ENCODE measurements around the gene RAP1GAP.

RAP1GAP gene

DNA sequence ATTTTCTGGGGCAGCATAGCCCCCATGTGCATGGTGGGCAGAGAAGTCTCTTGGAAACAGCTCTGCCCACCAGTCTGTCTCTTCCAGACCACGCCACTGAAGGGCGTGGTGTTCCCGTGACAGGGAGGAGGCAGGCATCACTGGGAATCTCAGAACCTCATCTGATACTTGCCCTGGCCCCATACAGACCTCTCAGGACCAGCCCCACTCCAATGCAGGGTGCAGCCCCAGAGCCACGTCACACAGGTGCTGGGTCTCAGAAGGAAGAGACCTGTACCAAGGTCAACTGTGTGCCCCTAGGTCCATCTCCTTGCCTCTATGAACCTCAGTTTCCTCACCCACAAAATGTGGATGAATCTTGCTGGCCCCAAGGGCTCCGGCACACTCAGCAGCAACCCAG lies 7.3 kb downstream of the RAP1GAP start:
- DNase-seq: no peak

DNA sequence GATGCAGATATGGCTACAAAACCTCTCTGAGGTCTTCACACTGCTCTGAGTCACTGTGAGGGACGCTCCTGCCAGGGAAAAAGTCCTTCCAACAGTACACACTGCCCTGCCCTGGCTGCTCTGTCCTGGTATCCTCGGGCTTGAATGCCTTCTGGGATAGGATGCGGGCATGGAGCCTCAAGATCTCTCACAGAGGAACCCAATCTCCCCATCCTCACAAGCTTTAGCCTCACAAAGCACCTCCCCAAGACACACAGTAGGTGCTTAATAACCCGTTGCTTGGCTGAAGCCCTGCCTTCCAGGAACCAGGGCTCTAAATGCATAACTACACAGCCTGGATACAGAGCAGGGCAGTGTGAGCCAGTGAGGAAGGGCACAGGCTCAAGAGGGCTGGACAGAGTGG lies 9.2 kb downstream of the RAP1GAP start:
- DNase-seq: no peak

DNA sequence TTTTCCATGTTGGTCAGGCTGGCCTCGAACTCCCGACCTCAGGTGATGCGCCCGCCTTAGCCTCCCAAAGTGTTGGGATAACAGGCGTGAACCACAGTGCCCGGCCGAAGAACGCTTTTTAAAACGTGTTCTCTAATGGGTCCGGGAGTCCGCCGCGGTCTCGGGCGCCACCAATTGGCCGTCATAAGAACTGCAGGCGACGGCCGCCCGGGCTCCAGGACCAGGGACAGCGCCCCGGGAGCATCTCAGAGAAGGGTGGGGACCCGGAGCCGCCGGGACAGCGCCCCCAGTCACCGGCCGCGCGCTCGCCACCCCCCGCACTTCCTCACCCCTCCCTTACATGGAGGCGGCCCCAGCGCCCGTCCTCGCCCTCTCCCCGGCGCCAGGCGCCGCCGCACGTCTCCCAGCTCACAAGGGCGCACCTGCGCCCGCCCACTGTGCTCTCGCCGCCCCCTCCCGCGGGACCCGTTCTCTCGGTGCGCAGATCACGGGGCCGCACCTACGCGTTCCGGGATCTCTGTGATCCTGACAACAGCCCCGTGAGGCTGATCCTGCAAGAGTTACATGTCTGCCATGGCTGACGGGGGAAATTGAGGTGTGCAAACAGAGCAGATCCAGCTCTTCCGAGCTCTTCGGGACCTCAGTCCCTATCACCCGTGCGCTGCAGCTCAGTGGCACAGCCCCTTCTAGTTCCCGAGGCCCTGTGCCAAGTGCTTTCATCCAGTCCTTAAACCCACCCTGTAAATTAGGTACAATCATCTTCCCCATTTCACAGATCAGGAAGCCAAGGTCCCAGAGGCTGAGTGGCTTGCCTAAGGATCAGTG lies 9.8 kb downstream of the RAP1GAP start:
- peak; percentile 81 for DNase-seq

DNA sequence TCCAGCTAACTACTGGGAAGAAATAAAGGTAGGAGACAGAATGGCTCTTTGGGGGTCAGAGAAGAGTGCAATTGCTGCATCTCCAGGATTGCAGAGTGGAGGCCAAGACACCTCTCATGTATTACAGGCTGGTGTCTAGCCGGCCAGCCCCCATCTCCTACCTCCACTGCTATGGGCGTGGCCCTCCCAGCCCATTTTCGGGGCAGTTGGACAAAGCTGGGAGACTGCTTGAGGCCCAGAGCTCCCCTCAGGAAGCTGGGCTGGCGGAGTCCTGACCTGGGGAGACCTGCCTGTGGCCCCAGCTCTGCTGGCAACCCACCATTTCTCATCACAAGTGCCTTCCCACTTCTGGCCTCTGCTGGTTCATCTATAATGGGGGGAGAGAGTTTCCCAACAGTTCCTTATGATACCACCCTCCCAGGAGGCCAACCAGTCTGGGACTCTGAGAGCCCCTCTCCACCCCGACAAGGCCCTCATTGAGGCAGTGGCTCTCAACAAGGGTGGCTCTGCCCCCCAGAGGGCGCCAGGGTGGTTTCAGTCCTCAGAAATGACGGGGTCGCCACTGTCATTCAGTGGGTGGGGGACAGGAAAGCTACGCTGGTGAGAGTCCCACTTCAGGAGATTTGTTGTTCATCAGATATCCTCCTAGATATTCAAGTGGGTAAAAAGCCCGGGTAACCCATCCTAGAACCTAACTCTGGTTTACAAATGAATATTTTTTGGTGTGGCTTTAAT lies 11.5 kb downstream of the RAP1GAP start:
- DNase-seq: no peak

DNA sequence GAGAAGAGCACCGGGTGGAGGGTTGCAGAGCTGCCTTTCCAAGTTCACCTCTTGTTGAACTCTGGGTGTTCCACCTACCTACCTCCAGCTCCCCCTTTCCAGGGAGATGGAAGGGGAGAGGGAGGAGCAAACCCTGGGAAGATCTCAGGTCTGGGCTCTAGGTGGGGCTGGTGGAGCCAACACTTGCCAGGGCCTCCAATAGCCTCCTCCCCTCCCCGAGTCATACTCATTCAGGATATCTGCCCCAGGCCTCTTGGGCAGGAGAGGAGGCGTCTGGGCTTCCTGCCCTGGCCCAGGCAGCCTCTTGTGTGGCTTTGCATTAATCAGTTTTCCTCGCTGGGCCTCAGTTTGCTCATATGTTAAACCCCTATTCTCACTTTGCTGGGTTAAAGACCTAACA lies 13.4 kb downstream of the RAP1GAP start:
- no peak for DNase-seq

DNA sequence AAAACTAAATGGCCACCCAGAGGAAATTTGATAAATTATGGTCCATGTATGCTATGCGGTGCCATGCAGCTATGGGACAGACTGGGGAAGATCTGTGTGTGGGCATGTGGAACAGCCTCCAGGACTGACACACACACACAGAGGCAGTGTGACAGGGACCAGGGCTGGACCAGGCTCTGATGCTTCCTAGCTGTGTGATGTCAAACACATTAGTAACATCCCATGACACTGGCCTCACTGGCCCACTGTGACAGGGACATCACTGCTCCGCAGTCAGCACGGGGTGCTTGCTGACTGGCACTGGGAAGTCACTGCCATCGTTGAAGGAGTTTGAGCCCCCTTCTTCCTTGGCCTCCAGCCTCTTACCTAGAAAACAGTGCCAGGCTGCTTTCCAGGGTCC lies 13.9 kb downstream of the RAP1GAP start:
- DNase-seq: no peak

DNA sequence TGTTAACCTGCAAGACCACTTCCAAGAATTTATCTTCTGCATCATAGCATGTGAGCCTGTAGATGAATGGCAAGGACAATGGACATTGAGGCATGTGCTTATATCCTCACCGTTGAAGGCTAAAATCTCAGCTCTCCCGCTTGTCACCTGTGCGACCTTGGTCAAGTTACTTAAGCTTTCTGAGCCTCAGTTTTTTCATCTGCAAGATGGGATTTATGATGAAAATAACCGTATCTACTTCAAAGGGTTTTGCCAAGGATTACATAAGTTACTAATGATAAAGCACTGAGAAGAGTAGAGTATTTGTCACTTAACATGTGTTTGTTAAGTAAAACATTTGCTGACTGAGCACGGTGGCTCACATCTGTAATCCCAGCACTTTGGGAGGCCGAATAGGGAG lies 14.9 kb downstream of the RAP1GAP start:
- DNase-seq: no peak

DNA sequence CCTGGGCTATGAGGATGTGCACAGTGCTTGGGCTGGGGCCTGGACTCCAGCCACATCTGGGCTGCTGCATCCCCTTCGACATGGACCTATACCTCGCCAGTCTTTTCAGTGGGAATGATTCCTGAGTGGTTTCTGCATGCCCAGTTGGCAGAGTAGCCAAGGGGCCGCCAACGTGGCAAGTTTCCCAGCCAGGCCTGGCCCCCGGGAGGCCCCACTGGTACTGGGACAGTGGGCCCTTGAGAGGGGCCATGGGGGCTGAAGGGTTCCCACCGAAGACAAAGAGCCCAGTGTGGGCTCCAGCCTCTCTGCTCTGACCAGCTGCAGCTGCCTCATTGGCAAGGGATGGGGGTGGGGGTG lies 15.4 kb downstream of the RAP1GAP start:
- no peak for DNase-seq

DNA sequence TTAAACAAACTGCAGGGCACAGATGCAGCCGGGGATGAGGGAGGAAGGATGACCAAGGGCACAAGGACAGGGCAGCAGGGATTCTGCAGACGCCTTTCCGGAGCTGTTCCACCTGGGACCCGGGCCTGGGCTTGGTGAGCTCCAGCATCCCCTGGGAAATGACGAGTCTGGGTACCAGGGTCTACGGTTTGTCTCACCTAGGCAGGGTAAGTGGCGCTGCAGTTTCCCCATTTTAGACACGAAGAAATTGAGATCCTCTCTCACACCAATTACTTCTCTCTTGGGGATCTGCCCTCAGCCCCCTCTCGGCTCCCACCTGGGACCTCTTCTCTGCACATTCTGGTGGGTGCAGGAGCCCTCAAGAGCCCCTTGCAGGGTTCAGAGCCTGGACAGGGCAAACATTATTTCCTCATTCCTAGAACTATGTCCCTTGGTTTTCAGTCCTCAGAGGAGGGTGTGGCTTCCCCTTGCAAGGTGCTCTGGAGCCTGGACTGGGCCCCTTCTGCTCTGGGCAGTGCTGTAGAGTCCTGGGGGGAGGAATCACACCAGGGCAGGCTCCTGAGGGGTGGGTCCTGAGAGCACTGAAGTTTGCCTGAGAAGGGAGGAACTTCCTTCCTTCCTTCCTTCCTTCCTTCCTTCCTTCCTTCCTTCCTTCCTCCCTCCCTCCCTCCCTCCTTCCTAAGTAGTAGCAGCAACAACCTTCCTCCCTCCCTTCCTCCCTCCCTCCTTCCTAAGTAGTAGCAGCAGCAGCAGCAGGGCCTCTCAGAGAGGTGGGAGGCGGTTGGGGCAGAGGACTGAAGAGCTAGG lies 16.0 kb downstream of the RAP1GAP start:
- no peak for DNase-seq

DNA sequence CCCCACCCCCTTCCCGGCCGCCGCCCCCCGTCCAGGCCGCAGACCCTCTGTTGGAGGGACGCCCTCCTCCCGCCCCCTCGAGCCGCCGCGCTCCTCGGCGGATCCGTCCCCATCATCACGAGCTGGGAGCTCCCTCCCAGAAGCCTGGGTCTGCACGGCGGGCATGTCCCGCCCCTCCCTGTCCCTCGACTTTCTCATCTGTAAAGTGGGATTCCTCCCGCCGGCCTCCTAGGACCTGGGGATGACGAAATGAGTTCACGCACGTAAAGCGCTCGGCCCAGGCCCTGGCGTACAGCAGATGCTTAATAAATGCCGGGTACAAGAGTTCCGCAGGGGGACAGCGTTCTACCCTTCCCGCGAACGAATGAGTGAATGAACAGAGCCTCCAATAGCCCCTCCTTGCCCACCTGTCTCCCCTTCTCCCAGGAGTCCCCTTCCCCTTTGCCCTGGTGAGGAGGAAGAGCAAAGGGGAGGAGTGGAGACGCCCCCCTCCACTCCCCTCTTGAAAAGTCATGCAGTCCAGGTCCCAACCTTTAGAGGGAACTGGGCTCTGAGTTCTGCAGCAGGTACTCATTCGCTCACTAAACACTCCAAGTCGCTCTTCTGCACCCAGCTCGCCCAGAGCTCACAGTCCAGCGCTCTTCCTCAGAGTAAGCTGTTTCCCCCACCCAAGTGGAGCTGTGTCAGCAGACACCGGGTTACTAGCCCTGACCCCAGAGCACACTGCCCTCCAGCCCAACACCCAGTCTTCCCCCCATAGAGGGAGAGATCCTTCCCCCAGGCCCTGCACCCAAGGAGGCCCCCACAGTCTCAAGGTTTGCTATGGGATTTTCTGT lies 16.8 kb downstream of the RAP1GAP start:
- no peak for DNase-seq

DNA sequence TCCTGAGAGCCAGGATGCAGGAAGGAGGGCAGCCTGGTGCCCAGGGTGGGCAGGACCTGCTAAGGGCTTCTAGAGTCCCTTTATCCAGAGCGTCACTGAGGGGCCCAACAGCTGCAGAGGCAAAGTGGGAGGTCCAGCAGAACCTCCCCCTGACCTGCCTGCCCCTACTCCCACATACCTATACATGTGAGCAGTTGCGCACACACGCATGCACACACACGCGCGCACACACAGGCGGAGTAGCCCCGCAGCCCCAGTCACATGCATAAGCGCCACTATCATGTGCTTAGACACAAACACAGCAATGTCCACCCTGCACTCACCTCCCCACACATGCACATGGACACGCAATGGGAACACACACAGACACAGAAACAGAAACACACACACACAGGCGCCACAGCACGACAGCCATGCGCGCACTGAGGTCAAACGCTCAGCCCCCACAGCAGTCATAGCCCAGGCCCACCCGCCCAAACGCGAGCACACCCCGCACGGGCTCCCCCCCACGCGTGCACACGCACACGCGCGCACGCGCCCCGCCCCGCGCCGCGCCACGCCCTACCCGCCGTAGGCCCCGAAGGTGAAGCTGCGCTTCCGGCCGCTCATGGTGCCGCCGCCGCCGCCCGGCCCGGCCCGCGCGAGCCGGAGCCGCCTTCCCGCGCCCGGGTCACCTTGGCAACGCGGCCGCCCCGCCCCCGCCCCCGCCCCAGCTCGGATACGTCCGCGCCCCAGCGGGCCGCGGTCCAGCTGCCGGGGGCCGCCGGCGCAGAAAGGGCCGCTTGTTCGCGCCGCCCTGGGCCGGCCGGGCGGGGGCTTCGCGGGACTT lies 17.7 kb downstream of the RAP1GAP start:
- DNase-seq: no peak

DNA sequence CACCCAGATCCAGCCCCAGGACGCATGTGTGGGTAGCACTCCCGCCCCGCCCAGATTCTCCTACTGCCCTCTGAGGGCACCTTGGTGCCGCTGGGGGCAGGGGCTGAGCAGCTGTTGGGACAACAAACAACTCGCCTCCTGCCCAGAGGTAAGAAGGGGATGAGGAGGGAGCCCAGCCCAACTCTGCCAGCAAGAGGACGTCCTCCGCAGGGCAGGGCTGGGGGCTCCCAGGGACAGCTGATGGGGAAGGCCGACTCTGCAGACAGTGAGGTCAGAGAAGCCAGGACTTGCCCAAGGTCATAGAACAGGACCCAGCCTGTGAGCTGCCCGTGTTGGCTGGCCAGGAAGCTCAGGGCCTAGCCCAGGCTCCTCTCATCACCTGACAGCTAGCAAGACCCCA lies 18.8 kb downstream of the RAP1GAP start:
- no peak for DNase-seq

DNA sequence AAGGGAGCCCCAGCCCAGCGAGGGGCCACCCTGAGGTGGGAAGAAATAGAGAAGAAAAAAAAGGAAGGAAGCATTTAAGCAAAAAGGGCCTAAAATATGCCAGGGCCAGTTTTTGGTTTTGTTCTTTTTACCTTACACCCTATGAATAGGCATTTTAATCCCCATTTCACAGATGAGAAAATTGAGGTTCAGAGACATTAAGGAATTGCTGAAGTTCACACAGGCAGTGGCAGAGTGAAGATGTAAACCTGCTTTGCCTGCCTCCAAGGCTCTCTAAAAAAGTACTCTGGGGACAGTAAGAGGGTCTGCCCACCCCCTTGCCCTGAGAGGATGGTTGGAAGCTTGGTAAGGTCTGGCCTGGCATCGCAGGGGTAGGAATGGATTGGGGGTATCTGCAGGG lies 19.8 kb downstream of the RAP1GAP start:
- DNase-seq: no peak

DNA sequence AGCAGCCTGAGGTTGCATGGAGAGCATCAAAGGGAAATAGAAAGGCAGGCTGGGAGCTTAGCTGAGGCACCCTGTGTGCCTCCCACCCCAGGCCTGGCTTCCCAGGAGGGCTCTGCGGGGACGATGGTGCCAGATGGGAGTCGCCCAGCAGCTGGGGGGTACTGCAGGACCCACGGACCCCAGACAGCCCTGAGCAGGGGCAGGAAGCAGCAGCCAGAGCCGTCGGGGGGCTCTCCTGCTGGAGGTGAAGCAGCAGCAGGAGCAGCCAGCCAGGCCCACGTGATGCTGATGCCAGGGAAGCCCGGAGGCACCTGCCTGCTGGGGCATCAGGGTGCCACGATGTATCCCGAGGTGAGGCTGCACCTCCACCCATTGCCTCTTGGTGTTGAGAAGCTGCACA lies 20.4 kb downstream of the RAP1GAP start:
- DNase-seq: no peak

DNA sequence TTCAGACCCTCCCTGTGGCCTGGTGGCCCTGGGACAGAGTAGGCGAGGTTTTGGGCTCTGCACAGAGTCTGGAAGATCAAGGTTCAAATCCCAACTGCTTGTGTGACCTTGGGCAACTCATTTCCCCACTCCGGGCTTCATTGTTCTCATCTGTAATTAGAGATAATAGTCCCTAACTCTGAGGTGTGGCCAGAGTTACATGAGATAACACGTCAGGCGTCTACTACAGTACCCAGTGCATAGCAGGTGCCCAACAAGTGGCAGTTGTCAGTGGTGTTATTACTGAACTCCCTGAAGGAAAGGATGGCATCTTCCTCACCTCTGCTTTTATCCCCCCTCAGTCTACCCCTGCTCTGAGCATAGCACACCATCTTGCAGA lies 20.8 kb downstream of the RAP1GAP start:
- DNase-seq: no peak

DNA sequence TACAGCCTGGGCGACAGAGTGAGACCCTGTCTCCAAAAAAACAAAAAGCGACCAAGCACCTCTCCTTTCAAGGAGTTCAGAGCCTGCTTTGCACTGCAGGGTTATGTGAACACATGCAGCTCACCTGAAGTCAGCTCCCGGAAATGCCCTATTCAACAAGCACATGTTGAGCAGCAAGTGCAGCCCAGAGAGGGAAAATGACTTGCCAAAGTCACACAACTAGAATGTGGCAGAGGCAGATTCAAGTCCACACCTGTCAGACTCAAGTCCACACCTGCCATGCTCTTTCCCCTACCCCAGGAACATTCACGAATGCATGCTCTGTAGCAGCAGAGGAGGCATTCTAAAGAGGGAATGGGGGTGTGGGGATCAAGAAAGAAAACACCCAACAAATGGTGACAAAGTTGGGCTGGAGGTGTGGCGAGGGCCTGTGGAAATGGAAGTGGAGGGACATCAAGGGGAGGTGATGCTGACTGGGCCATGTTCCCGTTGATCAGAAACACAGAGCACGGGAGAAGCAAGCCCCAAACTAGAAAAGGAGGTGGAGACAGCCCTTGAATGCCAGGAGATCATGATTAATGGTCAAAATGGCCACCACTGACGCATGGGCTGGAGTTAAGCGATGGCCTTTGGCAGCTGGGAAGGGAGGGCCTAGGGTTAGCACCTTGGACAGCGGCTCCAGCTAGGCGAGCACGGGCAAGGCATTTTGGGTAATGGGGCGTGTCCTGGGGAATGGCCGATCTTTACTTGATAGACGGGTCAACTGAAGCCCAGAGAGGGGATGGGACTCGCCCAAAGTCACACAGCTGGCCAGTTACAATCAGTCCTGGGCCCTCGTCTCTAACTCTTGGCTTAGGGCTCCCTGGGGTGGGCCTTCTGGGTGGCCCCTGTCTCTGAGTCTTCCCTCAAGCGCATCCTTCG lies 21.5 kb downstream of the RAP1GAP start:
- DNase-seq: peak; percentile 39

DNA sequence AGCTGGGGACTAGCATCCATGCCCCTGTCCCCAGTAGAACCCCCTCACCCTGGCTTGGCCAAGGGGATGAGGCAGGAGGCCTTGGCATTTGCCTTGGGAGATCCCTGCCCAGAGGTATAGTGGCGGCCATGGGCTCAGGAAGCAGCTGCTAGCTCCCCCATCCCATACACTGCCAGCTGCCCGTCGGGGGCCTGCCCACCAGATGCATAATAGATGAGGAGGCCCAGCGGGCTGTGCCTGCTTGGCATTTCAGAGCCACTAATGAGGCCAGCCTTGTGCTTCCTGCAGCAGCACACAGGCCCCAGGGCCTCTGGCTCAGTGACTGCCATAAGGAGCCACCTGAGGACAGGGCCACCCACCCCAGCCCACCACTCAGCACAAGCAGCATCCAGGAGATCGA lies 23.6 kb downstream of the RAP1GAP start:
- DNase-seq: no peak

DNA sequence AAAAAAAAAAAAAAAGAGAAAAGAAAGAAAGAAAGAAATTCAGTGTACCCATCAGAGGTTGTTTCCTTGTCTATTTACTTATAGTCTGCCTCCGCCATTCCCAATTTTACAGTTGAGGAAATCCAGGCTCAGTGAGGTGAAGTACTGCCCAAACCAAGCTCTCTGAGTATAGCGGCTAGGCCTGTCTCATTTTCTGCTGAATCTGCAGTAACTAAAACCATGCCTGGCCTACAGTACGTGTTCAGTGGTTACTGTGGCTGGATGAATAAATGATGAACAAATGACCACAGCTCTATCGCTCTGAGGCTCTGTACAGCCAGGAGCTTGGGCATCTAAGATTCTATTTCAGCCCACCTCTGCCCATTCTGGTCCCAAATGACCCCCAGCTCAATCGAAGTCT lies 24.3 kb downstream of the RAP1GAP start:
- DNase-seq: no peak

DNA sequence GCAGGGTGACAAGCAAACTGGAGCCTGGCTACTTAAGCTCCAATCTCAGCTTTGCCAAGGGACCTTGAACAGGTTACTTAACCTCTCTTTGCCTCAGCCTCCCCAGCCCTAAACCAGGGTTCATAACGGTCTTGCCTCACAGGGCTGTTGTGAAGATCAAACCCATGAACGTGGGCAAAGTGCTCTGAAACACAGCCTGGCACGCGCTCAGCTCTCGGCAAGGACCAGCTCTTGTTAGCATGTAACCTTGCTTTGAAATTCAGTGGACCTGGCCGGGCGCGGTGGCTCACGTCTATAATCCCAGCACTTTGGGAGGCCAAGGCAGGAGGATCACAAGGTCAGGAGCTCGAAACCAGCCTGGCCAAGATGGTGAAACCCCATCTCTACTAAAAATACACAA lies 24.8 kb downstream of the RAP1GAP start:
- no peak for DNase-seq

DNA sequence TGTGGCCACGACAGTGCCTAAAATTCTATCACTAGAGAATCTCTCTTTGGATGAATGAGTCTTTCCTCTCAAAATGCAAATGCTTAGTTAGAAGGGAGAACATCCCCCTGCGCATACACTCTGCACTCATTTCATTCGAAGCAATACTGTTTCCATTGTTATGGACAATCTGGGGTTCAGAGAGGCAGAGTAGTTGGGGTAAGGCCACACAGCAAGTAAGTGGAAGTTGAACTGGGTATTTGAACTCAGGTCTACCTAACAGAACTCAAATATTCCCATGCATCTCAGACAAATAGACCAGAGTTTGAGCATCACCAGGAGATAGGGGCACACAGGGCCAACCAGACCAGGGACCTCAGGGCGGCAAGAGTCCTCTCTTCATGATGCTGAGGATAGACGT lies 25.5 kb downstream of the RAP1GAP start:
- no peak for DNase-seq

All from T1000 (cell line).